HepG2 (cell line): ENCODE data around the gene IGFLR1. TPM values are rescaled to one million over a fixed set of nuclear protein-coding genes. Genes with fewer than 3 reads are reported as not detected.

ENCODE experiments used
- FOXC1 ChIP-seq: sonication (generic); formaldehyde crosslinking; IDR thresholded peaks from 2 replicates; pipeline ENCODE4 v1.8.0; 2022; ENCODE audit warnings: mild to moderate bottlenecking, missing genetic modification reagents, borderline replicate concordance
- HMGA1 ChIP-seq: sonication (generic); formaldehyde crosslinking; conservative IDR thresholded peaks from 2 replicates; pipeline ENCODE4 v1.4.0; 2020; ENCODE audit warnings: missing genetic modification reagents
- JUND ChIP-seq: sonication (generic); formaldehyde crosslinking; IDR thresholded peaks from 2 replicates; pipeline ENCODE4 v1.8.0; 2022; ENCODE audit warnings: mild to moderate bottlenecking, missing genetic modification reagents
- MBD4 ChIP-seq: IDR thresholded peaks from 2 replicates; pipeline ENCODE4 v1.6.1; 2012; ENCODE audit warnings: low read length, inconsistent platforms, borderline replicate concordance
- MXI1 ChIP-seq: IDR thresholded peaks from 3 replicates; pipeline ENCODE4 v1.6.1; 2012; ENCODE audit warnings: low read depth, low read length, inconsistent platforms, borderline replicate concordance
- NRL ChIP-seq: sonication (generic); formaldehyde crosslinking; IDR thresholded peaks from 2 replicates; pipeline ENCODE4 v1.5.0; 2020; ENCODE audit warnings: missing genetic modification reagents, mild to moderate bottlenecking, moderate library complexity, borderline replicate concordance
- PHF8 ChIP-seq: sonication (generic); formaldehyde crosslinking; IDR thresholded peaks from 2 replicates; pipeline ENCODE4 v1.5.0; 2020; ENCODE audit warnings: missing genetic modification reagents
- REL ChIP-seq: sonication (generic); formaldehyde crosslinking; conservative IDR thresholded peaks from 2 replicates; pipeline ENCODE4 v1.8.0; 2022; ENCODE audit warnings: mild to moderate bottlenecking, missing genetic modification reagents, moderate library complexity
- SRY ChIP-seq: sonication (generic); formaldehyde crosslinking; IDR thresholded peaks from 2 replicates; pipeline ENCODE4 v1.8.0; 2022; ENCODE audit warnings: mild to moderate bottlenecking, missing genetic modification reagents
- SSRP1 ChIP-seq: IDR thresholded peaks from 2 replicates; pipeline ENCODE4 v1.6.1; 2016; ENCODE audit warnings: control low read depth
- ZBTB3 ChIP-seq: sonication (generic); formaldehyde crosslinking; IDR thresholded peaks from 2 replicates; pipeline ENCODE4 v1.4.0; 2020; ENCODE audit warnings: low read depth, mild to moderate bottlenecking, moderate library complexity, missing genetic modification reagents, borderline replicate concordance
- ZFAT ChIP-seq: sonication (generic); formaldehyde crosslinking; conservative IDR thresholded peaks from 2 replicates; pipeline ENCODE4 v1.8.1; 2023; ENCODE audit warnings: missing genetic modification reagents, inconsistent platforms
- ZMYM4 ChIP-seq: sonication (generic); formaldehyde crosslinking; IDR thresholded peaks from 2 replicates; pipeline ENCODE4 v1.8.1; 2023; ENCODE audit warnings: mild to moderate bottlenecking, missing genetic modification reagents
- ZNF296 ChIP-seq: sonication (generic); formaldehyde crosslinking; conservative IDR thresholded peaks from 2 replicates; pipeline ENCODE4 v1.5.0; 2020; ENCODE audit warnings: mild to moderate bottlenecking, missing genetic modification reagents
- ZNF501 ChIP-seq: sonication (generic); formaldehyde crosslinking; IDR thresholded peaks from 2 replicates; pipeline ENCODE4 v1.5.1; 2020; ENCODE audit warnings: mild to moderate bottlenecking, moderate library complexity, missing genetic modification reagents
- ZNF607 ChIP-seq: sonication (generic); formaldehyde crosslinking; IDR thresholded peaks from 2 replicates; pipeline ENCODE4 v1.5.1; 2020; ENCODE audit warnings: missing genetic modification reagents, mild to moderate bottlenecking, borderline replicate concordance
- ZNF777 ChIP-seq: sonication (generic); formaldehyde crosslinking; IDR thresholded peaks from 2 replicates; pipeline ENCODE4 v1.4.0; 2020; ENCODE audit warnings: missing genetic modification reagents
- polyA plus RNA-seq, 8 experiments: library from polyadenylated mRNA; depleted of rRNA in 3 of 8; stranded (reverse) in 7 of 8; unstranded in 1 of 8; fragments of >200 nt; fragmentation: Illumina TruSeq in 4 of 8; extraction: Trizol in 4 of 8; gene quantifications; 2 replicates each; pipeline versions ENCODE4 v1.2.1 to v1.2.3, GENCODE V29; 2011 to 2016; ENCODE audit warnings: low read depth in 4 of 8, missing spikeins in 1 of 8, mixed read lengths in 1 of 8; ENCODE audit not compliant: insufficient read depth in 1 of 8
- total RNA-seq, 5 experiments: library from RNA; depleted of rRNA; stranded (reverse); fragments of >200 nt; fragmentation: Illumina TruSeq; extraction: Trizol; gene quantifications; 2 replicates each; pipeline ENCODE4 v1.2.3, GENCODE V29; 2016; ENCODE audit warnings: low read depth in 1 of 5
- TF ChIP-seq, protein P1 (sequence below): sonication (generic); formaldehyde crosslinking; IDR thresholded peaks from 2 replicates; pipeline ENCODE4 v1.4.0; 2020; ENCODE audit warnings: missing genetic modification reagents
- TF ChIP-seq, protein P2 (sequence below): sonication (generic); formaldehyde crosslinking; IDR thresholded peaks from 2 replicates; pipeline ENCODE4 v1.5.0; 2020; ENCODE audit warnings: missing genetic modification reagents
- TF ChIP-seq, protein P3 (sequence below): sonication (generic); formaldehyde crosslinking; IDR thresholded peaks from 2 replicates; pipeline ENCODE4 v1.5.1; 2020; ENCODE audit warnings: missing genetic modification reagents, mild to moderate bottlenecking, borderline replicate concordance
- TF ChIP-seq, protein P4 (sequence below): sonication (generic); formaldehyde crosslinking; conservative IDR thresholded peaks from 2 replicates; pipeline ENCODE4 v1.4.0; 2020; ENCODE audit warnings: missing genetic modification reagents
- TF ChIP-seq, protein P5 (sequence below): sonication (generic); formaldehyde crosslinking; IDR thresholded peaks from 2 replicates; pipeline ENCODE4 v1.8.1; 2022; ENCODE audit warnings: mild to moderate bottlenecking, missing genetic modification reagents

The IGFLR1 gene
- total and polyA plus RNA-seq, 2 of the 13 experiments (the other 11 are each of a cell fraction or from before 2014, with no cell fraction given) = 5.4 to 8.9 TPM

DNA sequence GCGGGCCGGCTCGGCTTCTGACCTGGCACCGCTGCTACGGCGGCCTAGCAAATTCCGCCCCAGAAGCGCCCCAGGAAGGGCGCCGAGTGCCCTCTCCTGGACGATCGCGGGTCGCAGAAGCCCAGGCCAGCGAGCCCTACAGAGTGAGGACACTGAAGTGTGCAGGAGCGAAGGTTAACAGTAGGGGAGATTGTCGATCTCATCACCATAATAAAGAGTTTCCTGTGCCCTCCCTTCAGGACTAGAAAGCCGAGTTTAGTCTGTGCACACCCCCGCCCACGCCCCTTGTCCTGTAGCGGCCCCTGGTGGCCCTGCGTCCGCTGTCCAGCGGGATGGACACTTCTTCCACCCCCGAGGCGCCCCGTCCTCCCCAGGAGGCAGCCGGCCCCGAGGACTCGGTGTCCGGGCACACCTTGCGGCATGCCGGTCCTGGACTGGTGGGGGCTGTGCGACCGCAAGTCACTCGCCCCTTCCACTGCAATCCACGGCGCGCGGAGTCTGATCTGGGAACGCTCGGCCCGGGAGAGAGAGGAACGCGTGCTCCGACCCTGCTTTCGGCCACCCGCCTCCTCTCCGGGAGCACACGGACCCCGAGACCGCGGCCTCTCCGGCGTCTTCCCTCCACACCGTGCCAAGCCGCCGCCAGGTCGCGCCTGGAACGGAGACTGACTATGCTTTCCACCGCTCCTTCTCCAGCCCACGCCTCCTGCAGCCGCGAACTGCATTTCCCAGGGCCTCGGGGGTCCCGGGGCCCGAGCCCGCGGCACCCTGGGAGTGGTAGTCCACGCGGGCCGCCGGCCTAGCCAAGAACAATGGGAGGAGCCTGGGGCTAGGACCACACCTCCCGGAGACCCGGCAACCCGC is 25.2 kb downstream of the IGFLR1 start (continued):
- peak; percentile 44 for TF ChIP-seq SRY (CRISPR knock-in tag)
- TF ChIP-seq NRL (CRISPR knock-in tag) = 0 out of 2 replicates have a peak, but pooled peaks have one; percentile 16
- TF ChIP-seq, protein P1, sequence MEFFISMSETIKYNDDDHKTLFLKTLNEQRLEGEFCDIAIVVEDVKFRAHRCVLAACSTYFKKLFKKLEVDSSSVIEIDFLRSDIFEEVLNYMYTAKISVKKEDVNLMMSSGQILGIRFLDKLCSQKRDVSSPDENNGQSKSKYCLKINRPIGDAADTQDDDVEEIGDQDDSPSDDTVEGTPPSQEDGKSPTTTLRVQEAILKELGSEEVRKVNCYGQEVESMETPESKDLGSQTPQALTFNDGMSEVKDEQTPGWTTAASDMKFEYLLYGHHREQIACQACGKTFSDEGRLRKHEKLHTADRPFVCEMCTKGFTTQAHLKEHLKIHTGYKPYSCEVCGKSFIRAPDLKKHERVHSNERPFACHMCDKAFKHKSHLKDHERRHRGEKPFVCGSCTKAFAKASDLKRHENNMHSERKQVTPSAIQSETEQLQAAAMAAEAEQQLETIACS (CRISPR knock-in tag) = peak; percentile 52
- TF ChIP-seq JUND = peak; percentile 20; the same call in 1 of the 2 replicates
- TF ChIP-seq, protein P2, sequence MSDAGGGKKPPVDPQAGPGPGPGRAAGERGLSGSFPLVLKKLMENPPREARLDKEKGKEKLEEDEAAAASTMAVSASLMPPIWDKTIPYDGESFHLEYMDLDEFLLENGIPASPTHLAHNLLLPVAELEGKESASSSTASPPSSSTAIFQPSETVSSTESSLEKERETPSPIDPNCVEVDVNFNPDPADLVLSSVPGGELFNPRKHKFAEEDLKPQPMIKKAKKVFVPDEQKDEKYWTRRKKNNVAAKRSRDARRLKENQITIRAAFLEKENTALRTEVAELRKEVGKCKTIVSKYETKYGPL = no peak
- TF ChIP-seq ZNF501 (CRISPR knock-in tag) = peak; percentile 86
- no peak for TF ChIP-seq SSRP1
- TF ChIP-seq ZFAT (CRISPR knock-in tag) = peak; percentile 59; the same call in 1 of the 2 replicates
- TF ChIP-seq, protein P3, sequence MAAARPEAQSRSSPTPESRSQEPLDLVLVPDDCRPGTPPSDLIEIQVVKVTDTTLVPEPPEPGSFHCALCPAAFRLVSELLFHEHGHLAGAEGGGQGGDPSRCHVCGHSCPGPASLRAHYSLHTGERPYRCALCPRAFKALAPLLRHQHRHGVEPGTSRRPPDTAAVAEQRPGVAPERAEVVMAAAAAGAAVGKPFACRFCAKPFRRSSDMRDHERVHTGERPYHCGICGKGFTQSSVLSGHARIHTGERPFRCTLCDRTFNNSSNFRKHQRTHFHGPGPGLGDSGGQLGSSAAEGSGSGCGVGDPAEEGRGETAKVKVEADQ = no peak
- no peak for TF ChIP-seq HMGA1 (CRISPR knock-in tag)
- TF ChIP-seq FOXC1 (CRISPR knock-in tag) = no peak; the same call in 1 of the 2 replicates
- peak; percentile 18; the same call in 1 of the 2 replicates for TF ChIP-seq ZMYM4 (CRISPR knock-in tag)
- TF ChIP-seq PHF8 = peak; percentile 41
- TF ChIP-seq, protein P4, sequence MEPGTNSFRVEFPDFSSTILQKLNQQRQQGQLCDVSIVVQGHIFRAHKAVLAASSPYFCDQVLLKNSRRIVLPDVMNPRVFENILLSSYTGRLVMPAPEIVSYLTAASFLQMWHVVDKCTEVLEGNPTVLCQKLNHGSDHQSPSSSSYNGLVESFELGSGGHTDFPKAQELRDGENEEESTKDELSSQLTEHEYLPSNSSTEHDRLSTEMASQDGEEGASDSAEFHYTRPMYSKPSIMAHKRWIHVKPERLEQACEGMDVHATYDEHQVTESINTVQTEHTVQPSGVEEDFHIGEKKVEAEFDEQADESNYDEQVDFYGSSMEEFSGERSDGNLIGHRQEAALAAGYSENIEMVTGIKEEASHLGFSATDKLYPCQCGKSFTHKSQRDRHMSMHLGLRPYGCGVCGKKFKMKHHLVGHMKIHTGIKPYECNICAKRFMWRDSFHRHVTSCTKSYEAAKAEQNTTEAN (CRISPR knock-in tag) = peak; percentile 68
- TF ChIP-seq ZBTB3 (CRISPR knock-in tag) = 0 out of 2 replicates have a peak, but pooled peaks have one; percentile 3
- TF ChIP-seq ZNF607 = peak; percentile 20; the same call in 1 of the 2 replicates
- TF ChIP-seq REL = 0 out of 2 replicates have a peak, but pooled peaks have one; percentile 22
- no peak for TF ChIP-seq MBD4
- TF ChIP-seq, protein P5, sequence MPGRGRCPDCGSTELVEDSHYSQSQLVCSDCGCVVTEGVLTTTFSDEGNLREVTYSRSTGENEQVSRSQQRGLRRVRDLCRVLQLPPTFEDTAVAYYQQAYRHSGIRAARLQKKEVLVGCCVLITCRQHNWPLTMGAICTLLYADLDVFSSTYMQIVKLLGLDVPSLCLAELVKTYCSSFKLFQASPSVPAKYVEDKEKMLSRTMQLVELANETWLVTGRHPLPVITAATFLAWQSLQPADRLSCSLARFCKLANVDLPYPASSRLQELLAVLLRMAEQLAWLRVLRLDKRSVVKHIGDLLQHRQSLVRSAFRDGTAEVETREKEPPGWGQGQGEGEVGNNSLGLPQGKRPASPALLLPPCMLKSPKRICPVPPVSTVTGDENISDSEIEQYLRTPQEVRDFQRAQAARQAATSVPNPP (CRISPR knock-in tag) = peak; percentile 58; the same call in 1 of the 2 replicates
- peak; percentile 75; the same call in 2 of the 3 replicates for TF ChIP-seq MXI1
- peak; percentile 64; the same call in 1 of the 2 replicates for TF ChIP-seq ZNF777 (CRISPR knock-in tag)
- peak; percentile 94 for TF ChIP-seq ZNF296 (CRISPR knock-in tag)
